Stimulated activated CD8-positive, alpha-beta memory T cell treated with anti-CD3 and anti-CD28 coated beads, Interleukin-4, amount 100 ng/mL, for 24 hours (primary cell): Measurements from ENCODE around the gene CXCL14.

Experiments used
- DNase-seq: peaks from one replicate; pipeline ENCODE4 v3.0.0-alpha.2; 2020; ENCODE audit warnings: low read depth

The CXCL14 gene, protein sequence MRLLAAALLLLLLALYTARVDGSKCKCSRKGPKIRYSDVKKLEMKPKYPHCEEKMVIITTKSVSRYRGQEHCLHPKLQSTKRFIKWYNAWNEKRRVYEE

DNA sequence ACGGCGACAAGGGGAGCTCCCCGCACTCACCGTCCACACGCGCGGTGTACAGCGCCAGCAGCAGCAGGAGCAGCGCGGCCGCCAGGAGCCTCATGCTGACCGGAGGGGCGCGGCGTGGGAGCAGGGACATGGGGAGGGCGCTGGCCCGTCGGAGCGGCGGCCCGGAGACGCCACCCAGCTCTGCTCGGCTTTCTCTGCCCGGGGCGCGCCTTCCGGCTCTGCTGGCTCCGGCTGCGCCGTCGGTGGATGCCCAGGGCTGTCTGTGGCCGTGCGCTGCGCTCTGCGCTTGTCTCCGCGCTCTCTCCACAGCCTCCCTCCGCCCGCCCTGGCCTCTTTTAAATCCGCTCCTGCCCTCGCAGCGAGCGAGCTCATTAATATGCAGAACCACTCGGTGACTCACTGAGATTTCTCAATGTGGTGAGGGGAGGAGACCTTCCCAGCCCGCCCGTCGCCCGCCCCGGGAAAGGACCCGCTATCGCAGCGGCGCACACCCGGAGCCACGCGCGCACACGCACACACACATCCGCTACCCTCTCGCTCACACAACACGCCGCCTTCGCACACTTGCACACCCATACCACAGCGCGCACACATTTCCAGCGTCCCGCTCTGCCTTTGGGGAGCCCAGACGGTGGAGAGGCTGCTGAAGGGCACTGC lies at the start of gene CXCL14:
TSS of gene CXCL14 (minus strand) at position 307 of the 657 bp plus-strand sequence. CDS start at position 94, 213 bp downstream.
- no peak for DNase-seq

DNA sequence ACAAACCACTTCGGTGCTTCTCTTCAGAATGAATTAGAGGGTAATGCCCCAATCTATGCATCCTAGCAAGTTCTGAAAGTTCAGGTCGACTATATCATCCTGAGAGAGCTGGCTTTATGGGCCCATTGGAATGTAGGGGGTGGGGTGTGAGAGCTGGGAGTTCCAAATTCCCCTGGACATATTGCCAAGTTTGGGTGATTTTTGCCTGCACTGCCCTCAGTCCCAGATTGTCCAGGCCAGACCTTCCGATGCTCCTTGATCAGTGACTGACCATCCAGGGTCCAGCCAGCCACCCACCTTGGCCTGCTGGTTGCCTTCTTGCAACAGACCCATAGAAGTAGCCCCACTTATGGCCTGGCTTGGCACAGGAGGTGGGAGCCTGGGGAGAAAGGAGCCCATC lies 47.8 kb upstream of the CXCL14 start:
- DNase-seq: no peak

DNA sequence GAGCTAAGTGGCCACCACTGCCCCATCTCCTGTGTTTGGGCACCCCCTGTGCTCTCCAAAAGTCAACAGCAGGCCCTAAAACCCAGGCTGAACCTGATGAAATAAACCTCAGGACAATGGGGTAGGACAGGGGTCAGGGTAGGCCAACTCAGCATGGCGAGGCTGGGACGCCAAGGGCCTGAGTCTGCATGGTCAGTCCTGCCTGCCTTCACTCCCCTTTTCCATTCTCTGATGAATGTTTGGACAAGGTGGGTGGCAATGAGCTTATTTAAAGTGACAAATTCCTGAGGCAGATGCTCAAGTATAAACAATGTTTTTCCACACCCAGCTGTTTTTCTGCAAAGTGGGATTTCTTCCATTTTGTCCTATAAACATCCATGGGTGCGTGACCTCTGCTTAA lies 47.2 kb upstream of the CXCL14 start:
- no peak for DNase-seq

DNA sequence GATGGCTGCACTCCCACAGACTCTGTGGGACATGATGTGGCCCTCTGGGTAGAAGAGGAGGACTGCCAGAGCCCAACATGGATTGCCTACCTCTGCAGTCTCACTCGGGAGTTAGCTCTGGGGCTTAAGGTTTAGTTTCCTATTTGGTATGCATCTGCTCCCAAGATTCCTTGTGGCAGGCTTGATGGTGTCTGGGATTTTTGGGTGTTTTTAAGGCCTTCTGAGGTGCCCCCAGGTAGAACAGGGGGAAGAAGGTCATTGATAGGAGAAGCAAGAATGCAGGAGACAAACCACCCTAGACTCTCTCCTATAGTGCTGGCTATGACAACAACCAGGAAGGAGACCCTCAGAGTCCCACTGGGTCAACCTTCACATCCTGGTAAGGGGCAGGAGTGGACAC lies 46.7 kb upstream of the CXCL14 start:
- no peak for DNase-seq

DNA sequence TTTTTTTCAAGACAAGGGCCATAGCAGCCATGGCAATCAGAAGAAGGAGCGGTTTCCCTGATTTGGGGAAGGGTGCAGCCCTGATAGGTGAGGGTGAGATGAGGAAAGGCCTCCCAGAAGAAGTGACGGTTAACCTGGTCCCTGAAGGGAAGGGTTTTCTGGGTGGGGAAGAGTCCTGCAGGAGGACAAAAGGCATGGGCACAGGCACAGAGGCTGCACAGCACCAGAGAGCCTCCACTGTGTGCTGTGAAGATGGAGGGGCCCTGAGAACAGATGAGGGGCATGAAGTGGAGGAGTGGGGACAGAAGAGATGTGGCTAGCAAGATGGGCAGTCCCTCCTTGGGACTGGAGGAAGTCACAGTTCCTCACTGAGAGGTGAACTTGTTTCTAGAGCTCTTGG lies 46.3 kb upstream of the CXCL14 start:
- DNase-seq: no peak

DNA sequence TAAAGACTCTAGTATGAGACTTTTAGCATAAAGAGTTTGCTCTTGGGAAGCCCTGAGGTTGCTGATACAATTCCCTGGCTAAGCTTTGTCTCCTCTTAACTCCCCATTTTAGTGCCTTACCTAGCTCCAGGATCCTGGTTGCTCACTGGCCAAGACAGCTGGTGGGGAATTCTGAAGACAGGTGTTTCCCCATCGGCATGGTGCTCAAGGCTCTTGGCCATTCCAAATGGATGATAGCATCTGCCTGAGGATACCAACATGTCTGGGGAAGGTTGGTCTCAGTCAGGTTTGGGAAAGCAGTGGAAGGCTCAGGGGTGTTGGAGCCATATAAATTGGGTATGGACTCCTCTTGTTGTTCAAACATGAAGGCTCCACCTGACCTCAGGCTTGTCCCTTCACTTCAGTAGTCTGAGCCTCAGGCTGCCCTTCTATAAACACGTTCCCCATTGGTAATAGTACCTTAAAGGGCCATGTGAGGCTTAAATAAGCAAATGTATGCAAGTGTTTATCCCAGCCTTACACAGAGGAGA lies 44.5 kb upstream of the CXCL14 start:
- DNase-seq: no peak

DNA sequence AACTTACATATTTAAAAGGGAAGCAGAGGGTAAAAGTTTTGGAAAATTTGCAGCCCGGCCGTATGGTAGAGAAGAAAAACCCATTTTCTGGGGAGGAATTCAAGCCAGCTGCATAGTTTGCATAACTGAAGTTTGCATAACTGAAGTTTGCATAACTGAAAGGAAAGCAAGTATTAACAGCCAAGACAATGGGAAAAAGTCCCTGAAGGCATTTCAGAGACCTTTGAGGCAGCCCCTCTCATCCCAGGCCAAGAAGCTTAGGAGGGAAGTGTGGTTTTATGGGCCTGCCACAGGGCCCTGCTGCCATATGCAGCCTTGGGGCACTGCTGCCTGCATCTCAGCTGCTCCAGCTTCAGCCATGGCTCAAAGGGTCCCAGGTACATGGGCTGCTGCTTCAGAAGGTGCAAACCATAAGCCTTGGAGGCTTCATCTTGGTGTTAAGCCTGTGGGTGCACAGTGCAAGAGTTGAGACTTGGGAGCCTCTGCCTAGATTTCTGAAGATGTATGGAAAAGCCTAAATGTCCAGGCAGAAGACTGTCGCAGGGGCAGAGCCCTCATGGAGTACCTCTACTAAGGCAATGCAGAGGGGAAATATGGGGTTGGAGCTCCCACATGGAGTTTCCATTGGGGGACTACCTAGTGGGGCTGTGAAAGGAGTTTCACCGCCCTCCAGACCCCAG lies 36.9 kb upstream of the CXCL14 start:
- no peak for DNase-seq

DNA sequence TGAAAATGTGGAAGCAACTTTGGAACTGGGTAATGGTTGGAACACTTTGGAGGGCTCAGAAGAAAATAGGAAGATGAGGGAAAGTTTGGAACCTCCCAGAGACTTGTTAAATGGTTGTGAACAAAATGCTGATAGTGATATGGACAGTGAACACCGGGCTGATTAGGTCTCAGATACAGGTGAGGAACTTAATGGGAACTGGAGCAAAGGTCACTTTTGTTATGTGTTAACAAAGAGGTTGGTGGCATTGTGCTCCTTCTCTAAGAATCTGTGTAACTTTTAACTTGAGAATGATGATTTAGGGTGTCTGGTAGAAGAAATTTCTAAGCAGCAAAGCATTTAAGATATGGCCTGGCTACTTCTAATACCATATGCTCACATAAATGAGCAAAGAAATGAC lies 36.4 kb upstream of the CXCL14 start:
- DNase-seq: no peak

DNA sequence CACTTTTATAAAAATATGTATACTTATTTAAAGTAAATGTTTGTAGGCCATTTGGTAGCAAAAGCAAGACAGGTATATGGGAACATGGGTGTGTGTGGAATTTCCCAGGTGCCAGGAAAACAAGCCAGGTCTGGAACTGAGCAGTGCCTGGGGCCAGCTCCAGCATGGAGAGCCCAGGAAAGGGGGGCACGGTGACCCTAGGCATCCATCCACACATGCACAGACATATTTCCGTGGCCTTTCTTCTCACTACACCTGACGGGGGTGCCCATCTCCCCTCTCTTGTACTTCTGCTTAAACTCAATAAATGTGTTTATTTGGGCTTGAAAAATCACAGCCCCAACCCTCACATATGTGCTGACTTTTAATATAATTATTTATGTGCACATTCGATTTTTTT lies 31.2 kb upstream of the CXCL14 start:
- no peak for DNase-seq

DNA sequence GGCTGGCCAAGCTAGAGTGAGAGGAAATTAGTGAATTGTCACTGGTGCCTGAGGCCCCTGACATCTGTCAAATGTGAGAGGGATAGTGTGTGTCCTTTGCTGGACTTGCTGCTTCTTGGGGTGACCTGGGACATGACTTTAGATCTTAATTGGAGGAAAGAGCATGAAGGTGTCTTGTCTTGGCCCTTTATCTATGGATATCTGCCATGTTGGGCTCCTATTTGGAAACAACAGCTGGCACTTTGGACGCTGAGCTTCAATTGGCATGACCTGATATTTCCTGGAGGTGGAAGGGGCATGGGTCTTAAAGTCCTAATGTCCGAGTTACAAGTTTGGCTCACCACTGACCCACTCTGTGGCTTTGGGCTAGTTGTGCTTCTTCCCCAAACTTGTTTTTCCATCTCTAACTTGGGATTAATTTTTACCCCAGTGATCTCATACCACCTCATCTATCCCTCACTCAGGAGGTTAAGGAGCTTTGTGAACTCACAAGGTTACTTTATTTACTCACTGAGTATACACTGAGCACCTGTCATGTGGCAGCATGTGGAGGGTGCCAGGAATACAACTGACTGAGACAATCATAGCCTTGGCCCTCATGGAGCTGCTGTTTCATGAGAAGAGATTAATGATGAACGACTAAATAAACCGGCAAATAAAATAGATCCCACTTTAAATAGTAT lies 30.1 kb upstream of the CXCL14 start:
- DNase-seq: no peak

DNA sequence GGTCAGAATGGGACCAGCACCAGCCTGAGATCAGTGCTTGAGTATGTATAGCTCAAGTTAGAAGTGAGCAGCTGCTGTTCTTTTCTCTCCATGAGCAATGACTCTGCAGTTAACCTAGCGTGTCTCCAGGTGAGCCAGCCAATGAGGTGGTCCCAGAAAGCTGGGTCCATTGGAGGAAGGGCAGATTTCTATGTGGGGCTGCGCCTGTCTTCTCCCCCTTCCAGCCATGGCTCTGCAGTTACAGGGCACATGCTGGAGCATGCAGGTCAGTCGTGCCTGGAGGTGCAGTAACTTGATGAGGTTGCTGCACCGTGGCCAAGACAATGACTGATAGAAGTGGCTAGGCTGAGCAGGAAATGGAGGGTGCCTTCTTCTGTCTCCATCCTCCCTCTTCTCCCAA lies 29.6 kb upstream of the CXCL14 start:
- DNase-seq: no peak

DNA sequence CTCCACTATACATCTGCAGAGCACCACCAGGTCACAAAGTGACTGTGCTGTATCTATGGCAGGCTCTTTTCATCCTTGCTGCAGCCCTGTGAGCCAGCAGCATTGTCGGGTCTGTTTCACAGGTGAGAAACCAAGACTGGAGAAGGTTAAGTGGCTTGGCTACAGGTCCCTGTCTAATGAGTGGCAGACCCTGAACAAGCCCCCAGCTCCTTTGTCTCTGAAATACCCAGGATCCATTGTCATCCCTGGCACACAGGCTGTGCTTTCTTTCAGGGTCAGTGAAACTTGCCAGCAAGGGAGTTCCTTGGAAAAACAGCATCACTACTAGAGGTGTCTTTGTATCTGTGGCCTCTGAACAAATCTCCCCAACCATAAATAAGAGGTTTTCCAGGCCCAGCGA lies 27.6 kb upstream of the CXCL14 start:
- DNase-seq: no peak

DNA sequence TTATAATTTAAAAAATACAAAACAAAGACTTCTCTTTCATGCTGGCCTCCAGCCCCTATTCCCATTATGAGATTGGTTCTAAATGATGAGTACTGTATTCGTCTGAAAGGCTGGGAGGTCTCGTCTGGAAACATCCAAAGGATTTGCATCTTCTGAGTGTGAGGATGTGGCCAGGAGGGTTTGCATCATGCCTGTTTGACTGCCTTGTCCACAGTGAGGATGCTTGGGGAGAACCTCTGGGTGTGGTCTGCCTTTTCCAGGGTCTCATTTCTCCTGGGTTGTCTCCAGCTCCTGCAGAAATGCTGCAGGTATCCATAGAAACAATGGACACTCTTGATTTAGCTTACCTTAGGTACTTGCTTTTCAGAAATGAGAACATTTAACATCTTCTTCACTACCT lies 26.4 kb upstream of the CXCL14 start:
- no peak for DNase-seq

DNA sequence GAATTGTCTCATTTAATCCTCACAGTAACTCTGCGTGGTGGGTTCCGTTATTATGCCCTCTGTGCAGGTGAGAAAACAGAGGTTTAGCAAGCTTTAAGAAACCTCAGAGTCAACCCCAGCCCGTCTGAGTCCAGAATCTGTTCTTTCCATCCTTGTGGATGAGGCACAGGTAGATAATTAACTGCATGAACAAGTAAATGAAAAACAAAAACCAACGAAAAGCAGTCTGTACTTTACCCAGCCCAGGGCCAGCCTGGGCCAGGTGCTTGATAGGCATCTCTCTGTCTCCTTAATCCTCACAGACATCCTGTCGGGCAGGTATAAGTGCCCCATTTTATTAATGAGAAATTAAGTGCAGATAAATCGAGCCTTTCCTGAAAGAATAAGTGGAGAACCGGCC lies 25.3 kb upstream of the CXCL14 start:
- DNase-seq: no peak

DNA sequence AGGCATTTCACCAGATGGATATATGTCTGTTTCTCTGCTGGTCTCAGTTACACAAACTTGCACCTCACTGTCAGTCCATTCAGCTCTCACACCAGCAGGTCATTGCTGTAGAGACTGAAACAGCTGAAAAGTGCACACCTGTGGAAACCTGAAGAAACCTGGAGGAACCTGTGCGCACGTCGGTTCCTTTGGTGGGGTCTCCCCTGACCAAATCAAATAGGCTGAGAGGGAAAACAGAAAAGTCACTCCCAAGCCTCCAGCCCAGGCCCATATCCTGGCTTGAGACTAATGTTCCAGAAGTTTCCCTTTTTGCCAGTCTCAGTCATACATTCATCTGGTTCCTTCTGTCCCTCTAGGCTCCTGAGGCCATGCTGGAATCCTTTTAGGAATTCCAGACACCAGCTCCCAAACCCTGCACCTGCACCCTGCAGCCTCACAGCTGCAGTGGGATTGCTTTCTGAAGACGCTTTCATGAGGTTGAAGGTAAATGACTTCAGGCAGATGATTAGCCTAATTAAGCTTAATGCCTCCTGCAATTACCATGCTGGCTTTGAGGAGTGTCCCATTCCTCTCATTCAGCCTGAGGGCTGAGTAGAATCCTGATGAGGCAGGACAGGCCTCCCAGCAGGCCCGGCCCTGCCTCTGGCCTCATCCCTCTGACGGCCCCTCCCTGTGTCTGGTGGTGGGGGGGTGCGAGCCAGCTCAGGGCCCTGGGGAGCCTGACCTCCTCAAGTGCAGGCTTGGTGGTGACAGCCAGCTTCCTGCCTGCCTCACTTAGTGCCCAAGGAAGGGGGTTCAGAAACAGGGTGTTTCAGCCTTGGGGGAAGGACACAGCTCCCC lies 24.3 kb upstream of the CXCL14 start:
- no peak for DNase-seq

DNA sequence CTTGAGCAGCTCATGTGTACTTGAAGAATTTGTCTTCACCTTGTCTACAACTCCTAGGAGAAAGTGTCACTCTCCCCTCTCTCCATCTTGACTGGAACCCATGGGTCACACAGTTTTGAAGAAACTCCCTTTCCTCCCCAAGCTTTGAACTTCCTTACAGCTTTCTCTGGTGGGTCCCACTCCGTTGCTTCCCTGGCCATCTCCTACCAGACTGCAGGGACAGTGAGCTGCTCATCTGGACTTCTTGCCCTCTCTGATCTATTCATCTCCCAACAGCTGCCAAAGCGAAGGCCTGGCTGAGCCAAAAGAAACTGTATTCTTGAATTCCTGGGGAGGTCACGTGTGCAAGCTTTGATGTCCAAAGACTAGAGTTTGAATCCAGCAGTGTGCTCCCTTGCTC lies 22.7 kb upstream of the CXCL14 start:
- no peak for DNase-seq

DNA sequence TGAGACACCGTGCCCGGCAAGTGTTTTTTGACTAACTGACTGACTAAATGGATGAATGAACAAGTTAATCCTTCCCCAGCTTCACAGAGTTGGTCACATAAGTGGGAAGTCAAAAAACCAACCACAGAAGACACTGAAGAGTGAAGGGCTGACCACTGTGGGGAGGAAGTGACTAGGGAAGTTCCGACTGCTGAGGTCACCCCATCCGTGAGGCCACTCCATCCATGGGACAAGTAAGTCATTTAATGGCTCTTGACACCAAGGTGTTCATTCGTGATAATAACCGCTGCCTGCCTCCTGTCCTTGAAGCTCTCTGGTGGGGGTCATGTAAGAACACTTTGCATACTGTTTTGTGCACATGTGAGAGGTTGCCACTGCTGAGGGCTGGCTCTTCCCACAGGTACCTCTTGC lies 22.2 kb upstream of the CXCL14 start:
- no peak for DNase-seq

DNA sequence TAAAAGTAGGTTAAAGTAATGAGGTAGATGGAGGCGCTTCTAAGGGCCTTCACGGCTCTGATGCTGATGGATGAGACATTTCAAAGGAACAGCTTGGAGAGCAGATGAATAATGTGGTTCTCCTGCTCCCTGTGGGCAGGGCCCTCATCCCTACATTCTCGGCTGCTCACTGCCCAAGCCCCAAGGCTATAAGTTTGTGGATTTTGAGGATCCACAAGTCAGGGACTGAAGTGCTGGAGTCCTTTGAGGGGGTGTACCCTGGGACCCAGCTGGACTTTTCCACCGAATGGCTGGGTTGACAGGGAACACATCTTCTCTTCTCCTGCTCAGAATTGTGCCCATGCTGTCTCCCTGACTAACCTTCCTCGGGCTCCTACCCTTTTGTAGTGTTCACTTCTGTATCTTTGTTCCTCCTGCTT lies 21.4 kb upstream of the CXCL14 start:
- no peak for DNase-seq

DNA sequence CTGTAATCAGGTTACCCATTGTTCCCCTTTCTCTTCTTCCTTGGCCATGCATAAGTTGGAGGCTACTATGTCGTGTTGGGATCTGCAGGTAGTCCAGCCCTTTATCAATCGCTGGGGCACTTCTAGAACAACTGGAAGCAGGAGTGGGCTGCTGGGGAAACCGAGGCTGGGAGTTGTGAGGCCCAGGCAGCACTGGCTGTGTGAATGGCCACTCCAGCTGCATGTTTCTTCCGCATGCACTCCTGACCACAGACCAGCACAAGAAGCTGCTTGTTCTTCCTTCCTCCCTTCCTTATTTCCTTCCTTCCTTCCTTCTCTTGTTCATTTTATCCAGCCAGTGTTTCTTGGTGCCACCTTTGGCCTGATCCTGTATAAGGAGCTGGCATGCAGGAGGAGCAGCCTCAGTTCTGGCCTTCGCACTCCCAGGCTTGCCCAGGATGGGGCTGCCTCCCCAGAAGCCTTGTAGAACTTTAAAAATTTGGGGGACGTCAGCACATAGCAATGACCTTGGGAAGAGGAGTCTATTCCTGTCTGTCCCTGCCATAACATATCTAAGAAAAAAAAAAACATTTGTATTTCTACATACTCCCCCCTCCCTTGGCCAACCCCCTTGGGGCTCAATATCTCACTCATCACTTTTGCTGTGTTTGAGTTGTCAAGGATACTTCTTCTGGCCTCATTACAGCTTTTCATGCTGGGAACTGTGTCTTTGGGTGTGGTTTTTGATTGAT lies 20.8 kb upstream of the CXCL14 start:
- no peak for DNase-seq

DNA sequence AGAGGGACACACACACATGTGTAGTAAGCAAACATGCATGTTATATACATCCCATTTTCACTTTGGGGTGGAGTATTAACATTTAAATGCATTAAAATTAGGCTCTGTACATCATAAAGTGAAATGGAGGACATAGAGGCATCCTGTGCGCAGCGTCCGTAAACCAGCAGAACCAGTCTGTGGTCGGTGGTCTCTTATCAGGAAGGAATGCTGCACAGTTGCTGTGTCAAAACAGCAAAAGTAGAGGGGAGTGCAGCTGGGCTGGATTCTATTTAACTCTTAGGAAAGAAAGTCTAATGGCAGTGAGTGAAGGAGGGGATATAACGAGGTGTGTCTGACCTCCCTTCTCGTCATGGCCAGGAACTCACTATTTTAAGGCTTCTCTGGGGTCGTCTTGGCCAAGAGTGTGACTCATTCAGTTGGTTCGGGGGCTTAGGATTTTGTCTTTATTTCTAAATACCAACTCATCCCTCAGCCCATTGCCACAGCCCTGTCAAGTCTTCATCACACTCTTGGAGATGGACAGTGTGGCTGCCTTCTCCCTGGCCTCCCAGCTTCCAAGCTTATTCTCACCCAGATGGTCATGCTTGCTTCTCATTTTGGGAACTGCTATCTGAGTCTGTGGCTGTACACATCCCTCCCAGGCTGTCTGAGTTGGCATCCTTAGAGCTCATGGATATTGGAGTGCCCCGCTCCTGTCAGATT lies 20.1 kb upstream of the CXCL14 start:
- no peak for DNase-seq

DNA sequence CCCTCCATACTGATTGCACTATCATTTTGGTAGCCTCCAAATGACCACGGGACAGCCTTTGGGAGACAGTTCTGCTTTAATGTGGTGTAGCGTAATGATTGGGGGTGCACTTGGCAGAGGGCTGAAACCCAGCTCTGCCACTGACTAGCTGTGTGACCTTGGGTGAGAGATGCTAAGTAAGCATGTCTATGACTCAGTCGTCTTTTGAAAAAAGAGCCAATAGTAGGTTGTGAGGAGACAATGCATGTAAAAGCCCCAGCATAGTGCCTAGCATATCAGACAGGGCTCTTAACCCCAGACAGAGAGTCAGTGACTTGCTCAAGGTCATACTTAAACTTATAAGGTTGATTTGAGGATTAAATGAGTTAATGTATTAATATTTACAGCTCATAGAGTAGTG lies 18.0 kb upstream of the CXCL14 start:
- no peak for DNase-seq
